ENCODE data around the gene FEZF2. TPM values are rescaled to one million over a fixed set of nuclear protein-coding genes. Genes with fewer than 3 reads are reported as not detected.

FEZF2 gene
- total and polyA plus RNA-seq, 4 donors, result not detected

DNA sequence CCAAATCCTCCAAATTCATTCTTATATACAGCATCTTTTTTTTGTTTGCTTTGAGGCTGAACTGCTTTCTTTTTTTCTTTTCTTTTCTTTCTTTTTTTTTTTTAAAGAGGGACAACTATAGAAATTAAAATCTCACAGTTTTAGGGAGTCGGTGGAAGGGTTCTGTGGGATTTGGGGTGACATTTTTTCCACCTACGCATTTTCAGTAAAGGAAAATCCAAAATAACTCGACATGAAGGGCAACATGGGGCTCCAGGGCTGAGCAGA is 3.0 kb upstream of the FEZF2 start:
- ATAC-seq (ENCODE audit: insufficient read depth, low FRiP score) (no peak), DNase-seq (no peak)
- peaks cover 0 to 16% (median 0%) of the 10 kb centered on the region in 5 donors for H3K4me1 ChIP-seq (ENCODE audit: control insufficient read depth in 5 of 5, insufficient read depth in 5 of 5, low read length in 5 of 5)
- H3K27me3 ChIP-seq (ENCODE audit: control insufficient read depth in 3 of 3, insufficient read depth in 3 of 3, low read length in 2 of 3), result peaks cover 40 to 95% (median 86%) of the 10 kb centered on the region in 3 donors
- H3K9me3 ChIP-seq (ENCODE audit: control insufficient read depth in 4 of 4, insufficient read depth in 3 of 4, low read length in 3 of 4), result peaks cover 0 to 11% (median 0%) of the 10 kb centered on the region in 4 donors
- no peak overlapping the region for H3K27ac ChIP-seq (ENCODE audit: low read depth in 1 of 2, low read length in 1 of 2)
- TF ChIP-seq, protein P1, sequence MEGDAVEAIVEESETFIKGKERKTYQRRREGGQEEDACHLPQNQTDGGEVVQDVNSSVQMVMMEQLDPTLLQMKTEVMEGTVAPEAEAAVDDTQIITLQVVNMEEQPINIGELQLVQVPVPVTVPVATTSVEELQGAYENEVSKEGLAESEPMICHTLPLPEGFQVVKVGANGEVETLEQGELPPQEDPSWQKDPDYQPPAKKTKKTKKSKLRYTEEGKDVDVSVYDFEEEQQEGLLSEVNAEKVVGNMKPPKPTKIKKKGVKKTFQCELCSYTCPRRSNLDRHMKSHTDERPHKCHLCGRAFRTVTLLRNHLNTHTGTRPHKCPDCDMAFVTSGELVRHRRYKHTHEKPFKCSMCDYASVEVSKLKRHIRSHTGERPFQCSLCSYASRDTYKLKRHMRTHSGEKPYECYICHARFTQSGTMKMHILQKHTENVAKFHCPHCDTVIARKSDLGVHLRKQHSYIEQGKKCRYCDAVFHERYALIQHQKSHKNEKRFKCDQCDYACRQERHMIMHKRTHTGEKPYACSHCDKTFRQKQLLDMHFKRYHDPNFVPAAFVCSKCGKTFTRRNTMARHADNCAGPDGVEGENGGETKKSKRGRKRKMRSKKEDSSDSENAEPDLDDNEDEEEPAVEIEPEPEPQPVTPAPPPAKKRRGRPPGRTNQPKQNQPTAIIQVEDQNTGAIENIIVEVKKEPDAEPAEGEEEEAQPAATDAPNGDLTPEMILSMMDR (IDR thresholded peaks at IDR 0.05; ENCODE audit: control extremely low read depth, extremely low read depth), result no peak
- no peaks in the 10 kb centered on the region for H3K36me3 ChIP-seq (ENCODE audit: control insufficient read depth in 4 of 4, insufficient read depth in 4 of 4, low read length in 4 of 4)
- 46 to 49% methylated on average over 3 of the region's 3 CpGs for WGBS, 2 donors
- no peak overlapping the region for H3K4me3 ChIP-seq
- no peak overlapping the region for H3K9ac ChIP-seq (ENCODE audit: insufficient read depth in 1 of 2, low read length in 2 of 2)

DNA sequence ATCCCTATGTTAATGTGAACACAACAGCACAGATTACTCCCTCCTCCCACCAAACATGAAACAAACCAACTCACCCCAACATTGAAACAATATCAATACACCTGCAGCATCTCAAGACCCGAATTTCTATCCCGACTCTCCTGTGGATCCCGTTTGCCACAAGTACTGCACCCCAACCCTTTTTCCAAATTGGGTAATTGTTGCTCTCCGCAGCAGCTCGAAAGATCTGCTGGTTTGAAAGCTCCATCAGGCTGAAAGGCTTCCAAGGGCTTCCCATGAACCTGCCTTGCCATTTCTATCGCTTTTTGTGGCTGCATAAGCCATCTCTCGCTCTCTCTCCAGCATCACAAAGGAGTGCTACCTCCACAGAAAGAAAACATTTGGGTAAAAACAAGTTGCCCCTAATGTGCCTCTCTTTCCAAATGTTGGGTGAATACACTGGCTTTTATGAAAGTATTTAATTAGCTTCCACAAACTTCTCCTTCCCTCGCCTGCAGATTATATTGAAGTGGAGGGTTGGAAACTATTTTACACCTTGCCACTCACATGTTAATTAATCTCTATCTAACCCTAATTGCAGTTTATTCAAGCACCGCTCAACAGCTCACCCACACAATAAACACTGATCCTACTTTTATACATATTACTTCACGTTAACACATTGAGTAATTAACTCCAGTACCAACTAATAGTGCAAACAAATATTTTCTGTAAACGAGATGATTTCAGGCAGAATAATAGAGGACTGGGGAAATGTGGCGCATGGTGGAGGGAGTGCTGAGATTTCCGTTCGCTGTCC is 2.5 kb upstream of the FEZF2 start:
- 21% methylated on average over 14 of the region's 14 CpGs for WGBS, 2 donors

DNA sequence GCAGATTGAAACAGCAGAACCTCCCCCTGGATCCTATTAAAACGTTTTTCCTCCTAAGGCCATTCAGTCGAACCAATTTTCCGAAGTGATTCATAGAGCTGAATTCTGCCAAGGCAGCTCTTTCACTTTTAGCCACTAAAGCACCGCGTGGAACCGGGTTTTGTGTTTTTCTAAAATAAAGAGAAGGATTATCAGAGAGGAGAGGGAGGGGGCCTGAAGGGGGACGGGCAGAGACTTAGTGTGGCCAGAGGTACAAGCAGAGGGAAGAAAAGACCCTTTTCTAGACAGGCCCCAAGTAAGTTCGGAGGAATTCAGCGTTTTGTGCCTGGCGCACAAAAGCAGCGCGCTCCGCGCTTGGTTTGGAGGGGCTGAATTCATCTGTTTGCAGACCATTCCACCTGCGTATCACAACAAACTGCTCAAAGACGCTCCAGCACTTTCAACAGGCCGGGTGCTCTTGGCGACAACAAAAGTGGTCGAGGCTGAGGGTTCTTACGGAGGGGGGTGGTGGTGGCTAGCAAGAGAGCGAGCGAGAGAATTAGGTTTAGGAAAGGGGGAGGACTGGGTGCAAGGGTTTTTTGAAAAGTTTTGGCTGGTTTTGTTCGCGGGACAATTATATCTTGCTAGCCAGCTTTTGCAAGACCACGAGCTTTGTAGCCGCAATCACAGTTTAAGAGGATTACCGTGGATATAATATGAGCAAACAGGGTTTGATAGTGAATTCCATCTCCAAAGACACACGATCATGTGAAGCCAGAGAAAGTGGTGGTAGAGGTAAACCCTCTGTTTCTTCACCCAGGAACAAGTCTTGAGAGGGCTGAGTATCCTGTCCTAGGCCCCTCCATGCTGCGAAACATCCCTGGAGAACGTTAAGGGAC is 1.2 kb upstream of the FEZF2 start:
- Histone ChIP-seq H3K4me1 (ENCODE audit: control insufficient read depth in 5 of 5, insufficient read depth in 5 of 5, low read length in 5 of 5) (peaks cover 0 to 17% (median 0%) of the 10 kb centered on the region in 5 donors), H3K9ac (ENCODE audit: insufficient read depth in 1 of 2, low read length in 2 of 2) (no peak overlapping the region), H3K27ac (ENCODE audit: low read depth in 1 of 2, low read length in 1 of 2) (no peak overlapping the region), H3K9me3 (ENCODE audit: control insufficient read depth in 4 of 4, insufficient read depth in 3 of 4, low read length in 3 of 4) (peaks cover 0 to 11% (median 0%) of the 10 kb centered on the region in 4 donors), H3K27me3 (ENCODE audit: control insufficient read depth in 3 of 3, insufficient read depth in 3 of 3, low read length in 2 of 3) (peaks cover 51 to 96% (median 86%) of the 10 kb centered on the region in 3 donors), H3K36me3 (ENCODE audit: control insufficient read depth in 4 of 4, insufficient read depth in 4 of 4, low read length in 4 of 4) (no peaks in the 10 kb centered on the region), H3K4me3 (no peak overlapping the region)
- WGBS, 2 donors, result 5% methylated on average over 30 of the region's 30 CpGs
- TF ChIP-seq, protein P1 (IDR thresholded peaks at IDR 0.05; ENCODE audit: control extremely low read depth, extremely low read depth), result no peak
- DNase-seq (no peak), ATAC-seq (ENCODE audit: insufficient read depth, low FRiP score) (no peak)

More for the DNA sequence above, 2.5 kb upstream of the FEZF2 start:
- TF ChIP-seq, protein P1 (IDR thresholded peaks at IDR 0.05; ENCODE audit: control extremely low read depth, extremely low read depth), result no peak
- Histone ChIP-seq H3K9me3 (ENCODE audit: control insufficient read depth in 4 of 4, insufficient read depth in 3 of 4, low read length in 3 of 4) (peaks cover 0 to 11% (median 0%) of the 10 kb centered on the region in 4 donors), H3K4me3 (no peak overlapping the region), H3K27me3 (ENCODE audit: control insufficient read depth in 3 of 3, insufficient read depth in 3 of 3, low read length in 2 of 3) (peaks cover 41 to 95% (median 86%) of the 10 kb centered on the region in 3 donors), H3K9ac (ENCODE audit: insufficient read depth in 1 of 2, low read length in 2 of 2) (no peak overlapping the region), H3K4me1 (ENCODE audit: control insufficient read depth in 5 of 5, insufficient read depth in 5 of 5, low read length in 5 of 5) (peaks cover 0 to 16% (median 0%) of the 10 kb centered on the region in 5 donors), H3K36me3 (ENCODE audit: control insufficient read depth in 4 of 4, insufficient read depth in 4 of 4, low read length in 4 of 4) (no peaks in the 10 kb centered on the region), H3K27ac (ENCODE audit: low read depth in 1 of 2, low read length in 1 of 2) (no peak overlapping the region)
- DNase-seq (no peak), ATAC-seq (ENCODE audit: insufficient read depth, low FRiP score) (no peak)

Measured in lung (tissue), 12 donors.